GM23248 (cell line): Measurements from ENCODE around the gene SGPL1. TPM values are rescaled to one million over a fixed set of nuclear protein-coding genes. Genes with fewer than 3 reads are reported as not detected.

Source experiments
- DNase-seq: peaks from one replicate; pipeline ENCODE4 v3.0.0-alpha.2; 2015
- H2AFZ ChIP-seq: fragments of 200-600 bp; sonication (generic); 2 replicates; pipeline ENCODE4 v1.6.1; 2016; ENCODE audit warnings: antibody characterized with exemption
- H3F3A ChIP-seq: fragments of 200-600 bp; sonication (generic); 2 replicates; pipeline ENCODE4 v1.6.1; 2016; ENCODE audit warnings: mild to moderate bottlenecking, antibody characterized with exemption, mixed run types; ENCODE audit not compliant: insufficient read depth
- H3K27ac ChIP-seq: fragments of 200-600 bp; sonication (generic); 2 replicates; pipeline ENCODE4 v1.5.1; 2016; ENCODE audit warnings: mild to moderate bottlenecking
- H3K27me3 ChIP-seq: fragments of 200-600 bp; sonication (generic); replicated peaks from 2 replicates; pipeline ENCODE4 v1.6.1; 2016; ENCODE audit warnings: mild to moderate bottlenecking; ENCODE audit not compliant: insufficient read depth
- H3K36me3 ChIP-seq: fragments of 200-600 bp; sonication (generic); 2 replicates; pipeline ENCODE4 v1.6.1; 2016; ENCODE audit warnings: low read depth, mild to moderate bottlenecking
- H3K4me1 ChIP-seq: fragments of 200-600 bp; sonication (generic); 2 replicates; pipeline ENCODE4 v1.6.1; 2016; ENCODE audit warnings: mild to moderate bottlenecking; ENCODE audit not compliant: insufficient read depth
- H3K4me2 ChIP-seq: fragments of 200-600 bp; sonication (generic); one replicate; pipeline ENCODE4 v1.6.1; 2016; ENCODE audit warnings: mild to moderate bottlenecking; ENCODE audit not compliant: unreplicated experiment
- H3K4me3 ChIP-seq: fragments of 200-600 bp; sonication (generic); 2 replicates; pipeline ENCODE4 v1.5.1; 2016; ENCODE audit warnings: mild to moderate bottlenecking
- H3K79me2 ChIP-seq: fragments of 200-600 bp; sonication (generic); 2 replicates; pipeline ENCODE4 v1.6.1; 2016; ENCODE audit warnings: mild to moderate bottlenecking; ENCODE audit not compliant: insufficient read depth
- H3K9ac ChIP-seq: fragments of 200-600 bp; sonication (generic); 2 replicates; pipeline ENCODE4 v1.6.1; 2016; ENCODE audit warnings: mild to moderate bottlenecking
- H3K9me2 ChIP-seq: fragments of 200-600 bp; sonication (generic); 2 replicates; pipeline ENCODE4 v1.6.1; 2016; ENCODE audit warnings: mixed run types, mild to moderate bottlenecking, moderate library complexity; ENCODE audit not compliant: insufficient read depth
- H3K9me3 ChIP-seq: fragments of 200-600 bp; sonication (generic); one replicate; pipeline ENCODE4 v1.6.1; 2017; ENCODE audit warnings: low read depth
- H4K20me1 ChIP-seq: fragments of 200-600 bp; sonication (generic); 2 replicates; pipeline ENCODE4 v1.6.0; 2016; ENCODE audit not compliant: insufficient read depth
- EZH2 ChIP-seq: fragments of 200-600 bp; sonication (generic); IDR thresholded peaks from 2 replicates; pipeline ENCODE4 v1.6.1; 2018; ENCODE audit warnings: antibody characterized with exemption, mild to moderate bottlenecking; ENCODE audit not compliant: insufficient read depth, poor library complexity, severe bottlenecking
- EZH2phosphoT487 ChIP-seq: fragments of 200-600 bp; sonication (generic); IDR thresholded peaks from 2 replicates; pipeline ENCODE4 v1.6.1; 2018; ENCODE audit warnings: antibody characterized with exemption, moderate library complexity, mild to moderate bottlenecking, low read depth; ENCODE audit not compliant: insufficient read depth
- WGBS, 2 experiments: methylation state at CpG; one replicate each; pipeline ENCODE4 v1.1.6; 2015 to 2017; ENCODE audit warnings: low lambda C conversion rate in 2 of 2, low coverage in 1 of 2; ENCODE audit errors: missing lambda C conversion rate in 2 of 2; 5-methylcytosine and 5-hydroxymethylcytosine counted together
- in situ Hi-C: fragments of 300-500 bp; cut with MboI; formaldehyde crosslinking; loops from 2 replicates; pipeline ENCODE4 v1.15.0; 2020
- polyA plus RNA-seq: library from polyadenylated mRNA; unstranded; fragments of >200 nt; fragmentation: Nextera tagmentation; extraction: Ambion mirVana; gene quantifications from 2 replicates; pipeline ENCODE4 v1.2.1, GENCODE V29; 2016
- total RNA-seq: library from RNA; depleted of rRNA; stranded (reverse); fragments of >200 nt; shearing (Covaris generic); gene quantifications from 2 replicates; pipeline ENCODE4 v1.2.3, GENCODE V29; 2014

The SGPL1 gene
- total and polyA plus RNA-seq, 2 experiments from 2014 or later: 18.2 to 27.5 TPM

DNA sequence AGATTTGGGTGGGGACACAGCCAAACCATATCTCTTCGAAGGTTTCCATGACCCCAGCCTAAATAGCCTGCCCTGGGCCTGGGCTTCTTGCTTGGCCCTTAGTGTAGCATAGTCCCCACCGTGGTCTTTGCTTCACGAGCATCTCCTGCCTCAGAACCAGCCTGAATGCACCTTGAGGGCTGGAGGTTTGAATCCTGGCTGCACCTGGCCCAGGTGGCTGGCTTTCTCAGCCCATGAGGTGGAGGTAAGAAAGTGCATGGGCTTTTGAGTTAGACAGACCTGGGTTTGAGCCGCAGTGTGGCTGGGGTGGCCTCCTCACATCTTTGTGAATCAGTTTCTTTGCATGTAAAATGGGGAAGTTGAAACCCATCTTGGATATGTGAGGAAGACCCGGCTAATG lies 96.8 kb downstream of the SGPL1 start:
- H3K4me3 ChIP-seq: no peak overlapping the region
- no peak overlapping the region for H3K27ac ChIP-seq
- 61 to 63% methylated on average over 5 of the region's 5 CpGs for WGBS, 2 experiments
- peaks cover 41% of the 10 kb centered on the region for H3K27me3 ChIP-seq
- H3K4me1 ChIP-seq: no peaks in the 10 kb centered on the region
- TF ChIP-seq EZH2 (no peak), EZH2phosphoT487 (no peak)
- in situ Hi-C loops: no loop called here
- no peak overlapping the region for H3K9ac ChIP-seq
- DNase-seq: no peak
- no peaks in the 10 kb centered on the region for H4K20me1 ChIP-seq
- H3K79me2 ChIP-seq: no peaks in the 10 kb centered on the region
- H3K36me3 ChIP-seq: no peaks in the 10 kb centered on the region
- H3K4me2 ChIP-seq: no peak overlapping the region
- H2AFZ ChIP-seq: no peak overlapping the region
- H3F3A ChIP-seq: no peaks in the 10 kb centered on the region
- no peaks in the 10 kb centered on the region for H3K9me2 ChIP-seq
- no peaks in the 10 kb centered on the region for H3K9me3 ChIP-seq

DNA sequence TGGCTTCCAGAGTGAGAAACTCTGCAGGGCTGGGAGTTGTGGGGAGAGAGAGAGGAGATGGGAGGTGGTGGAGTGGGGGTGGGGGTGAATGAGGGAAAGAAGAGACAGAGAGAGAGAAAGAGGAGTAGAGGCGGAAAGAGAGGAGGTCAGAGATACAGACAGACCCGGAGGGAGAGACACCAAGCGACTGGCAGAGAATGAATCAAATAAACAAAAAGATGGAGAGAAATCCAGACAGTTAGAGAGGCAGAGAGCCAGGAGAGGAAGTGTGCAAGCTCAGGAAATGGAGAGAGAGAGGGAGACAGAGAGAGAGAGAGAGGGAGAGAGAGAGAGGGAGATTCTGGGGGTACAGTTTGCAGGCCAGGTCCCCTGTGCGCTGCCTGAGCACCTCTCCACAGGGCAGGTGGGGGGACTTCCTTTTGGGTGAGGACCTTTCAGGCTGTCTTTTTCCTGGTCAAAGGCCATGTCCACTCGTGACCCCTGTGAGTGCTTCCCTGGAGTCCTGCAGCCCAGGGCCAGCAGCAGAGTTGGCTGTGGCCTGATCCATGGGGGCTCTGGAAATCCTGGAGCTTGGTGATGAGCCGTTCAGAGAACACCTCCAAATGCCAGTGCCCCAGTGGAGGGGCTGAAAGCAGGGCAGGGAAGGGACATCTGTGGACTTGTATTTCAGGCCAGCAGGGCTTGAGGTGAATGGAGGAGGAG lies 97.6 kb downstream of the SGPL1 start:
- no peak for DNase-seq
- Histone ChIP-seq H3F3A (no peaks in the 10 kb centered on the region), H3K9ac (no peak overlapping the region), H3K27me3 (peaks cover 45% of the 10 kb centered on the region), H3K4me2 (no peak overlapping the region), H3K79me2 (no peaks in the 10 kb centered on the region), H3K9me2 (no peaks in the 10 kb centered on the region), H3K36me3 (no peaks in the 10 kb centered on the region), H3K27ac (no peak overlapping the region), H4K20me1 (no peaks in the 10 kb centered on the region), H3K4me3 (no peak overlapping the region), H3K9me3 (no peaks in the 10 kb centered on the region), H3K4me1 (no peaks in the 10 kb centered on the region), H2AFZ (no peak overlapping the region)
- 32 to 55% methylated on average over 3 to 6 of the region's 6 CpGs for WGBS, 2 experiments
- in situ Hi-C loops: no loop called here
- TF ChIP-seq EZH2: no peak
- TF ChIP-seq EZH2phosphoT487: no peak

- H4K20me1 ChIP-seq: no peaks in the 10 kb centered on the region
- no peaks in the 10 kb centered on the region for H3K79me2 ChIP-seq
- no peak overlapping the region for H2AFZ ChIP-seq
- 75 to 76% methylated on average over 3 of the region's 3 CpGs for WGBS, 2 experiments
- TF ChIP-seq EZH2 (no peak), EZH2phosphoT487 (no peak)
- no peak overlapping the region for H3K4me2 ChIP-seq
- no peak overlapping the region for H3K4me3 ChIP-seq
- no peaks in the 10 kb centered on the region for H3K9me2 ChIP-seq
- in situ Hi-C loops: no loop called here
- no peak for DNase-seq
- H3K36me3 ChIP-seq: no peaks in the 10 kb centered on the region
- H3K27me3 ChIP-seq: peaks cover 45% of the 10 kb centered on the region
- H3K27ac ChIP-seq: no peak overlapping the region
- H3K4me1 ChIP-seq: no peaks in the 10 kb centered on the region
- H3K9ac ChIP-seq: no peak overlapping the region
- H3F3A ChIP-seq: no peaks in the 10 kb centered on the region
- H3K9me3 ChIP-seq: no peaks in the 10 kb centered on the region
Measured at GRCh38 chr10:70913893-70914240, 98.1 kb downstream of the SGPL1 start.

DNA sequence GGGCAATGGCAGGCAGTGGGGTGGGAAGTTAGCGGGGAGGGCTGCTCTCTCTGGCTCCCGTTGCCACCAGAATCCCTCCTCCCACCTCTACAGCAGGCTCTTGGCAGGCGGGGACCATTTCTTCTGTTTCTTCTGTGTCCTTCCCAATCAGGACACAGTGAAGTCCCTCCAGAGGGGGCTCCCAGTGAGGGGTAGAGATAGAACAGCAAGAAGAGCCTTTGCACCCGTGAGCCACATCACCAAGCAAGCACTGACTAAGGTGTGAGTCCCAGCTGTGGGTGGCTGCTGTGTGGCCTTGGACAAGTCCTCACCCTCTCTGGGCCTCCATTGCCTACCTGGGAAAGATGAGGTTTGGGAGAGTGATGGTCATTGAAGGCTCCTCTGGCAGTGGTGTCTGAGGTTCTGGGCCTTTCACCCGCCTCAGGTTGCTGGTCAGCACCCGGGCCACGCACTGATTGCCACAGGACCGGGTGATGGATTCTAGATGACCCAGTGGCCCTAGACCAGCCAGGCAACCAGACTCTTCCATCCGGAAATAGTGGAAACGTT lies 98.6 kb downstream of the SGPL1 start:
- WGBS, 2 experiments: 48 to 50% methylated on average over 10 of the region's 10 CpGs
- no peak for DNase-seq
- Histone ChIP-seq H3K27me3 (peaks cover 45% of the 10 kb centered on the region), H2AFZ (no peak overlapping the region), H3K9ac (no peak overlapping the region), H3K4me2 (no peak overlapping the region), H3K36me3 (no peaks in the 10 kb centered on the region), H3K27ac (no peak overlapping the region), H4K20me1 (no peaks in the 10 kb centered on the region), H3K79me2 (no peaks in the 10 kb centered on the region), H3K9me3 (no peaks in the 10 kb centered on the region), H3K4me1 (no peaks in the 10 kb centered on the region), H3F3A (no peaks in the 10 kb centered on the region), H3K4me3 (no peak overlapping the region), H3K9me2 (no peaks in the 10 kb centered on the region)
- TF ChIP-seq EZH2phosphoT487: no peak
- TF ChIP-seq EZH2: no peak
- in situ Hi-C loops: no loop called here
